ENCODE measurements around the gene PRDM16.

PRDM16 gene

DNA sequence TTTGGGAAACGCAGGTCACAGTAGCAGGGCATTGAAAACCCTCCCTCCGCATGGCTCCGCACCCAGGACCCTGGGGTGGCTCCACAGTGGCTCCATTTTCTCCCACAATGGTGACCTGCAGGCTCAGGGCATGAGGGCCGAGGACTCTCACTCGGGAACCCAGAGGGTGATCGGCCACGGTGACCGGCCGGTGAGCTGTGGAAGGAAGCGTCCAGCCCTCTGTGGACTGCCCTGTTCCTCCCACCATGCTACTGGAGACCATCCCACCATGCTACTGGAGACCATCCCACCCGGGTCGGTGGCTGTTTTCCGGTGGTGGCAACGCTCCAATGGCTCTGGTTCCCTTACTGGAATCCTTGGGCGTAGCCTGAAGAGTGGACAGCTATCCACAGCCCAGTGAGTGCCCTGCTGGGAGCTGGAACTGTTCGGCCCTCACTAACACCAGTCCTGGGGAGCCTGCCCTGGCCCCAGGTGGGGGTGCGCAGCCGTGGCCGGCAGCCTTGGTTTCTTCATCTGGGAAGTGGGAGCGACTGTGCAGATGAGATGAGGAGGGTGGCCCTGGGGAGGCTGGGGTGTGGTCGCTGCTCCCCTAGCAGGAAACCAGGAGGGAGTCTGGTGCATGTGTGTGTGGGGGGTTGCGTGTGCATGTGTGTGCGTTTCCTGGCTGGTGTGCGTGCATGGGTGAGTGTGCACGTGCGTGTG lies 59.6 kb downstream of the PRDM16 start:
- no peak for DNase-seq

DNA sequence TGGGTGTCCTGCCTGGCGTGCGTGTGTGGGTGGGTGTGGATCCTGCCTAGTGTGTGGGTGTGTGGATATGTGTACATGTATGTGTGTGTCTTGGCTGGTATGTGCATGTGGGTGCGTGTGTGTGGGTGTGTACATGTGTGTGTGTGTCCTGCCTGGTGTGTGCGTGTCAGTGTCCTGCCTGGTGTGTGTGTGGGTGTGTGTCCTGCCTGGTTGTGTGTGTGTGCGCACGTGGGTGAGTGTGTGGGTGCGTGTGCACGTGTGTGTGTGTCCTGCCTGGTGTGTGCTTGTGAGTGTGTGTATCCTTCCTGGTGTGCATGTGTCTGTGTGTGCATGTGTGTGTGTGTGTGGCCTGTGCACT lies 60.1 kb downstream of the PRDM16 start:
- no peak for DNase-seq

DNA sequence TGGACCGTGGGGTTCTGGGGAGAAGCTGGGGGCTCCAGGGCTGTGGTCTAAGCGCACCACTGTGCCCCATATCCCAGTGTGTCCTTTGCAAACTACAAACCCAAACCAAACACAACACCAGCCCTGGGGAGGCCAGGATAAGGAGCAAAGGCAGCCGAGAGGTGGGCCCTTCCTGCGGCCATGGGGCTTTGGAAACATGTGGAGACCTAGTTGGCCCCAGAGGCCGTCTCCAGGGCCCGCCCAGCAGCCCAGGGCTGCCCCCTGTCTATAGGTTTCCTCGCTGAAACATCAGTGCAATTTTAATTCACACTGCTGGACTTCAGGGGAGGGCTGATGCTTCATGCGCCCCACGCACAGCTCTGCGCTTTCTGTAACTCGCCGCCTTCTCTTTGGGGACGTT lies 61.3 kb downstream of the PRDM16 start:
- no peak for DNase-seq

DNA sequence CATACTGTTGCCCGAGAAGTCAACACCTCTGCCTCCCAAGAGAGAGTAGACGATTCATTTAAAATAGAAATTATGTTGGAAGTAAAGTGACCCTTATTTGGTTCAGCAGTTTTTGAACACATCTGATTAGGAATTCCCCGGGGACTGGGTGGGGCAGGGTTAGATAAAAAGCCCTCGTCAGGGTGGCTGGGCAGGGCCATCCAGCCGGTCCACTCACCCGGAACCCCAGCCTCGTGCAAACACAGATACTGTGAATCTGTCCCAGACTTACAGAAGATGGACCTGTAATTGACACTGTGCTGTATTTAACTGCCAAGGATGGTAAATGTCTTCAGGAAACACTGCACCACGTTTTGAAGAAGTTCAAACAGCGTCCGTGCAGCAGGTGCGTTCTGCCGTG lies 63.7 kb downstream of the PRDM16 start:
- no peak for DNase-seq

DNA sequence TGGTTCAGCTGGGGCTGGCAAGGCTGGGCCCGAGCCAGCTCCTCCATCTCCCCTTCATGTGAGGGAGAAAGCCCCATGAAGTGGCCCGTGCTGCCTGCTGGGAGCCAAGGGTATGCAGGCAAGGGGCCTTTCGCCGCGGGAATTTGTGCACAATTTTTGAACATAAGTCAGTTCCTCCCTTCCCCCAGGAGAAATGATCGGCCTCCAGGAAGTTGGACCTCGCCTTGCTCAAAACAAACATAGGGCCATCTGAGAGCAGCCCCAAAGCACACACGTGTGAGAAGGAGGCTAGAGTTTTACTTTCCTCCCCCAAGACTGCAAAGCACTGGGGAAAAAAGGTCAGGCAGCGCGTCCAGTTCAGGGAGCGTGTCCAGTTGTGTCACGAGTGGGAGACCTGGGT lies 64.7 kb downstream of the PRDM16 start:
- no peak for DNase-seq

DNA sequence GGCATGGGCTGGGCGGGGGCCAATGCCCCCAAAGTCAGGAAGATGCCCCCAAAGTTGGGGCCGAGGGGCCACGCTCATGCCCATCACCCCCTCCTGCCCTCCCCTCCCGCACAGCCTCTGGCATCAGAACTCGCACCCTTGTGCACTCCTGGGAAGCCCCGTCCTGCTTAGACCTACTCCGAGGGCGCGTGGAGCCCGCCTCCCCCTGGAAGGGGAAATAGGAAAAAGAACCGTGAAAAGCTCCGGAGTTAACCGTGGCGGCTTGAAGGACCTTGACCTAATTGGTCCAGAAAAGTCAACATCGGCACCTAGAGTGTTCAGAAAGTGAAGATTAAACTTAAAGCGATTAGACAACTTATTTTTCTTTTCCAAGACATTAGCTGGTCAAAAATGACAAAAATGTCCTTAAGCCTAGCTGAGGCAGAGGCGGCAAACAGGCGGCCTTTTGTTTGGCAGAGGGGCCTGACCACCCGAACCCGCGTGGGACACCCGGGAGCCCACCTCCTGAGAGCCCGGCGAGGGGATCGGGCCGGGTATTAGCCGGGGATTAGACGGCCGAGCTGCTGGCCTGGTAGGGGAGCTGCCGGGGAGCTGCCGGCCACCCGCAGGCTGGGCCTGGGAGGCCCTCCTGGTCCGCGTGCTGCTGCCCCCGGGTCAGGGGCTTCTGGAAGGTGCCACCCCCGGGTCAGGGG lies 65.5 kb downstream of the PRDM16 start:
- no peak for DNase-seq

DNA sequence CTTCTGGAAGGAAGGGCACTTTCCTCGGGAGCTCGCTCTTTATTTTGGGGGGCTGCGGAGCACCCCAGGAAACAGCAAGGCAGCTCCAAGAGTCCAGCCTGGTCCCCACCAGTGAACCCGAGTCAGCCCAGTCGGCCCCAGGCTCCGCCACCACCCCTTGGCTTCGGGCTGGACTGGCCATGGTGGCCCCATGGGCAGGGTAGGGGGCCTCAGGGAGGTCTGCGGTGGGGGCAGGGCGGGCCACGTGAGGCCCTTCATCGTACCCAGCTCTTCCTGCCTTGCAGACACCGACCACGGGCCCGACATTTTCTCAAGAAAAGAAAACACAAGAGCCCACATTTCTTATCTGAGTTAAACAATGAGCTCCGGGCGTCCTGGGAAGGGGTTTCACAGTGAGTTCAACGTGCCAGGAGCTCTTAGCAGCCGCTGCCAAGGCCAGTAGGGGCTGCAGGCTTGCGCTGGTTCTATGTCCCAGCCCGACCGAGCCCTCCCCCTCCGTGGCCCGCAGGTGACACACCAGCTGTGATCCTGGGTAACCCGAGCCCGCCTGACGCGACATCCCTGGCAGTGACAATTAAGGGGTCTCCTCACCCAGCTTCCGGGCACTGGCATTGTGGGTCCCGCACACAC lies 66.2 kb downstream of the PRDM16 start:
- no peak for DNase-seq

DNA sequence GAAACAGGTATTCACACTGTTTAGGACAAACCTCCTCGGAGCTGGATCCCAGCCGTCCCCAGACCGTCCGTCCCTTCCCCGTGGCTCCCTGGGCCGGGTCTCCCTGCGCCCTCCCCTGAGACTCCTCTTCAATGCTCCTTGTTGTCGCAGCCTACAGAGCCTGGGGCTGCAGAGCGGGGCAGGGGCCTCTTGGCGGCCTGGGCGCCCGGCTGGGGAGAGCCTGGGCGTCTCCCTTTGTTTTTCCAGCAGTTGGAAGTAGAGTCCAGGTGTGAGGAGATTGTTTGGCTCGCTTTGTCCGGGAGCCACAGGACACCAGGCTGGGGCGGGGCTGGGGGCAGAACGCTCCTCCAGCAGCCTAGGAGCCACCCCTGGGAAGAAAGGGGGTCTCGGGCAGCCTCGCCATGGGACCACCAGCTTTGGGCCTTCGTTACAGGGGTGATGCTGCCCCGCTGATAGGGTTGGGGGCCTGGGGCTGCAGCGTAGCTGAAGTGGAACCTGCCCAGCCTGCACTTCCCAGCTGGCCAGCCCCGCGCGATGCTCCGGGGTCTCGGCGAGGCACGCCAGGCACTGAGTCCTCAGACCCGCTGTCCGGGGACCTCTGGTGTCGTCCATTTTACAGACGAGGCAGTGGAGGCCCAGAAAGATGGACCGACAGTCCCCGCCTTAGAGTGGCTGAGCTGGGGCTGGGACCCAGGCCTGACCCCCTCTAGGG lies 66.9 kb downstream of the PRDM16 start:
- DNase-seq, result no peak

DNA sequence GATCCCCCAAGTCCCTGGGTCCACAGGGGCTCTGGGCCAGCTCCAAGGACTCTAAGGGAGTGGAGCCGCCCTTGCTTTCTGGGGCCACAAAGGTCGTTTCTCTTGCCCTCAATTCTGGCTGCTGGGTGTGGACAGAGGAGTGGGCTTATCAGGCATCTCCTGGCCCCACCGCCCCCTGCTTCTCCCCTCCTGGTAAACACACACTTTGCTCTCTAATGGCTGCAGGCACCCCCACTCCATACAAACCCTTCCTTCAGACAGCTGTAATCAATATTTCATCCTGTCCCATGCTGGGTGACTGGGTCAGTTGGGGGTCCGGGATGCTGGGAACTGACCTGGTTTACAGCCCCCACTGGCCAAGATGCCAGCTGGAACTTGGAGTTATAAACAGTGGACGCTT lies 67.5 kb downstream of the PRDM16 start:
- DNase-seq, result no peak

DNA sequence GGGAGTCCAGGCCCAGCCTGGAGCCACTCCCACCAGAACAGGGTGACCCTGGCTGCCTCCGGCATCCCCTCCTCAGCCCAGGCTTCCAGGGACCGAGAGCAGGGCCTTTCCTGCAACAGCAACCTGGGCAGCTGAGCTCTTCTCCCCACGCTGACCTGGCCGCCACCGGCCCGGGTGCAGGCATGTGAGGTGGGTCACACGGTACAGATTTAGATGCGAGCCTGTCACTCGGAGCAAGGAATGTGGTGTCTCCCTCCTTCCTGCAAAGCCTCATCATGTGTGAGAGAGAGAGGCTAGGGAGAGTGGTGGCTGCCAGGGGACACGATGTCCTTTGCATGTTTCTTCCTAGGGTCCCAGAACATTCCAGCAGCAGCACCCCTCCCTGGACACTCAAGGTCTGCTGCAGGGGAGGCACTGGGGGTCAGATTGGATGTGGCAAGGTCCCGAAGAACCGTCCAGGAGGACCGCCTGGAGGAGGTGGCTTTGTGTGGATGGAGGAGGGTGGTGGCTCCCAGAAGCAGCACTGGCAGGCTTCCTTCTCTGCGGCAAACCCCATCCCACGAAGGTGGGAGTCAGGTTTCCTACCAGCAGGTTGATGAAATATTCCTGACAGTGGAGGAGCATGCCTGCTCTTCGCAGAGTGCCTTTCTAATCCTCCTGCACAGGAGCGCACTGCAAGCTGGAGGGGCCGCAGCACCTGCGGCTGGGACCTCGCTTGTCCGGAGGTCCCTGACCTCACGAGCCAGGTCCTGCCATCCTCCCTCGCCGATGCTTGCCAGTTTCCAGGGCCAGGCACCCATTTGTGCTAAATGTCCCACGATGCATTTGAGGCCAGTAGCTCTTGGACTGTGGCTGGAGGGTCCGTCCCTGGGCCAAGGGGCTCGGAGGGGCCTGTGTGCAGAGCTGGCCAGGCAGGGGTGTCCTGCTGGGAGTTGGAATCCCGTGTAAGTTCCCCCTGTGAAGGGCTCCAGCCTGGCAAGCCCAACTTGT lies 68.4 kb downstream of the PRDM16 start:
- DNase-seq, result no peak

DNA sequence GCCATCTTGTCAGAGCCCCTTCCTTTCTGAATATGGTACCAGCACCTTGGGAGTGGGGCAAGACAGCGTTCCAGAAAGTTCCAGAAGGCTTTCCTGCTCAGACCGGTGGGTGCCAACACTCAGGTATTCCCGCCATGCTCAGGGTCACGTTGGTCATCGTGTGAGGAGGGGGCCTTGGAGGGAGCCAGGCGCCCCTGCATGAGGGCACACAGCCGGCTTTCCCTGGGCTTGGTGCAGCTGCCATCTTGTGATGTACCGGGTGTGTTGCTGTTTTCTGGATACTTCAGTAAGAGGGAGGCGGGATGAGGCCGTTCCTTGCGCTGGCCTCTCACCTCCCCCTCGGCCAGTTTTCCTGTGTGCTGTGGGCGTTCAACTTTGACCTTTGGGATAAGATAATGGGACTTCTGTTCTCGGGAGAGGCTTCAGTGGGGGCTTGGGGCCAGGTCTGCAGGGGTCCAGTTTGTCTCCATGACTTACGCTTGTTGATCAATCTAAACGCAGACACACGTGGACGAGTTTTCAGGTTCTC lies 69.7 kb downstream of the PRDM16 start:
- no peak for DNase-seq

DNA sequence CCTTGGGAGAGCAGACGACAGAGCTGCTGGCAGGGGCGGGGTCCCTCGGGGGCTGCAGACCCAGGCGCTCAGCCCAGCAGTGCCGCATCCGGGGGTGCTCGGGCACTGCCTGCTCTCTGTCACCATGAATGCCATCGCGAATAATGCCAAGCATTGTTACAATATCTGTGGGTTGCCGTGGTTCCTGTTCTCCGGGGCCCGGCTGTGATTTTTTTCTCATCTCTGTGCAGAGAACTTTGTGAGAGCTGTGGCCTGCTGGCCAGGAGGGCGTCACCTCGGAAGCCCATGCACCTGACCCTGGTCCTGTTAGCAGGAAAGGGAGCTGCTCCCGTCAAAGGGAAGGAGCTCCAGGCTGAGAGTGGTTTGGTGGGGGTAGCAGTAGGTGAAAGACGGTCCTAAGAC lies 70.4 kb downstream of the PRDM16 start:
- no peak for DNase-seq

DNA sequence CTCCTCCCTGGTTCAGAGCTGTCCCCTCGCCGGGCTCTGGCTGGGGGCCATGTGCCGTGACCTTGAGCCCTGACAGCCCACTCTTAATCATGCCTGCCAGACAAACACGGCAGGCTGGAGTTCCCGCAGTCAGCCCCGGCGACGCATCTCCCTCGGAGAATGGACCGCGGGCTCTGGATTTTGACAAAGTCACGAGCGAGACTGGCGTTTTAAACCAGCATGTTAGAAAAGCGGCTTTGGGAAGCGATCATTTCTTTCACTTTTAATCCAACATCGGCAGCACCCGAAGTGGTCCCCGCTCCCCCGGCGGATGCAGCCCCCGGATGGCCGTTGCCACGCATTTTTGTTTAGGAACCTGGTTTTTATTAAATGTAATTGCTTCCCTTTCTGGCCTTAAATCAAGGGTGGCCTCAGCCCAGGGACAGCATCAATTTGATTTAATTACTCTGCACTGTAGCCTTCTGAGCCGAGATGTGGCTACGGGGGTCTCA lies 70.9 kb downstream of the PRDM16 start:
- DNase-seq, result no peak

DNA sequence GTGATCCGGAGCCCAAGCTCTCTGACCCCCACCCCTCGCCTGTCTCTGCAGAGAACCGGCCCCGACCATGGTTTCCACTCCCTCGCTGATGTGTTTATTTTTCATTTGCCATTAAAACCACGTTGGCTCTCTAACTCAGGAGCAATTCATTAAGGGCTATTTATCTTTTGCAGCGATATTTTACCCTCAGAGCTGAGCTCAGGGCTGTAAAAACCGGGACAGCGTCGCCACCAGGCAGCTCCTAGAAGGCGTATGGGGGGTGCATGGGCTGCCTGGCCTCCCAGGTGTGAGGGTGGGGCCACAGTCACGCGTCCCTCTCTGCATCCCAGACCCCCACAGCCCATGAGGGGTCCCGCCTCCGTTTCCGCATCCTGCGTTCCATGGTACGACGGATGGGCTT lies 71.4 kb downstream of the PRDM16 start:
- DNase-seq, result no peak

DNA sequence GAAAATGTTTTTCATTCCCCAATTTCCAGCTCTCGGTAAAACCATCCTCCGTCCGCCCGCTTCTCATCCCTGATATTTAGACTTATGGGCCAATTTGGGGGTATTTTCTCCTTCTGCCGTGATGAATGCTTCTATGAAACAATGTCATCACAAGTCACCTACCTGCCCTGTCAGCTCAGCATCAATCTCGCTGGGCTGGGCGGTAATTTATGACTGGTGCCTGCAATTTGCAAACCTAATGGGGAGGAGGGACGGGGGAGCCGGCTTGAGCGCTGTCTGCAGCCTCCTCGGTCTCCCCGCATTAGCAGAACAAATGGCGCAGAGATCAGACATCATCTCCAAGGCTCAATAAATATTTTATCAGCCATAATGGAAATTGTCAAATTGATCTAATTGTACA lies 72.1 kb downstream of the PRDM16 start:
- no peak for DNase-seq

DNA sequence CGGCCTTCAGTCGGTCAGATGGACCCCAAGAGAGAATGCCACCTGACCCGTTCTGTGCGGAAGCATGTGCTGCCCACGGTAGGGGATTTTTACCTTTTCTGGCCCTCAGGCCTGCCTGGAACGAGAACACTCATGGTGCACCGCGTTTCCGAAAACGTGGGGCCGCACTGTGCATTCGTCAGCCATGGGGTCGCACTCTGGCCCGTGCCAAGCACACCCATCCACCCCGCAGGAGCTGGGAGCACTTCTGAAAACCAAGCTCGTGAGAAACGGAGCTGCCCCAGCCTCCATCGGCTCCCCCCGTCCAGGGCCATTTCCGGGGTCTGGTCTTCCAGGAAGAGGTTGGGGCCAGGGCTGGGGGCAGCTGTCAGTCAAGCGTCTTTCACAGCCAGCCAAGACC lies 72.8 kb downstream of the PRDM16 start:
- no peak for DNase-seq

DNA sequence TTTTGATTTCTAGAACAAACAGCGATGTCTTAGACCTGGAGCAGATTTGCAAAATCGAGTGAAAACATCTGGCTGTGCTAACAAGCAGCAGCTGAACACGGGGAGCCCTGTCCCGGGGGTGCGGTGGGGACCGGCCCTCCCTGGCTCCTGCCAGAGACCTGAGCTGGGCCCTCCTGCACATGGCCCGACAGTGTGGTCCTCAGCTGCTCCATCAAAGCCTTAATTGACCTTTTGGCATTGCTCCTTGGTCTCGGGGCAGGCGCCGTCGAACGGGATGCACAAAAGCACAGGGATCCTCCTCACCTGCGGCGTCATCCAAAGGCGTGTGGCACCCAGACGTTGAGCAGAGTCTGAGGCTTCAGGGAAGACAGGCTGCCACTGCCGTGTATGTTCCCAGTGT lies 73.2 kb downstream of the PRDM16 start:
- DNase-seq, result no peak

DNA sequence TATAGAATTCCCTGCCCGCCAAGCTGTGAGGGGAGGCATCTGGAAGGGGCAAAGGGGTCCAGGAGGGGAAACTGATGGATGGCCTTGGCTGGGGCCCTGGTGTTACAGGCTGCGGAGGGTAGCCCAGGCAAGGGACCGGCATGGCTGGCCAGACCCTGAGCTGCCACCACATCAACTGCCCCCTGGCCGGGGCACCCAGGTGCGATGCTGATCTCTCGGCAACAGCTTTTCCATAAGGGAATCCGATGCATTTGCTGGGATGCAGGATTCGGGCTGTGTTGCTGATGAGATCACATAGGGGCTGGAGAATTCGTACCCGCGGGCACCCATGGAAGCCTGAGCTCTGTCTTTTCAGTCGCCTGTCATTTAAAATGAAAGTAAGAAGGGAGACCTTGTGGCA lies 73.7 kb downstream of the PRDM16 start:
- DNase-seq, result no peak

DNA sequence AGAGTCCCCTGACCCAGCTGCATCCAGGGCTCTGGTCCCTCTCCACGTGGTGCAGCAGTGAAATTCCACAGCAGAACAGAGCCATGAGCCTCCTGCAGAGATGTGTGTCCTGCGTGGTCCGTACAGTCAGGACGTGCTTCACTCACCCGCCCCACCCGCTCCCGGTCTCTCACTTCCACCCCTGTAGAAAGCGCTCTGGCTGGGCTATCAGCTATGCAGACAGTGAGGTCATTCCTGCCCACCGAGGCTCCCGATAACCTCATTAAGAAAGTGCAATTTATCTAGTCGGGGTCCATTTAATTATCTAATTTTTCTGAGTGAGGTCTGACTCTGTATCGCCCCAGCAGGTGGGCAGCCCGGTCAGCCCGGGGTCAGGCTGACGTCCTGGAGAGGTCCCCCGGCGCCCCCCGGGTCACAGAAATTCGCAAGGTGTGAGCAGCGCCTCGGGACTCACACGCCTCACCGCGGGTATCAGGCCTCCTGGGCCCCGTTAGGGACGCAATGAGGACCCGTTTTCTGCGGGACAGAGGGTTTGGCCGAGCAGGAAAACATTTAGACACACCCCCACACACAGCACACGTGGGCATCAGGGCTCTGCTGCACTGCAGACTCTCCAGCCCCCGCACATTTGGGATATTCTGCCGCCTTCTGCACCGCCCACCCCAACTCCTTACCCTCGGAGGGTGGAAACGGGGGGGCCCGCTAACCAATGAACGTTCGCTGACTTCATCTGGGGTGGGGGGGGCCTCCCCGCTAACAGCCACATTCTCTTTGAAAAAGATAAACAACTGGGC lies 76.7 kb downstream of the PRDM16 start:
- DNase-seq, result no peak

DNA sequence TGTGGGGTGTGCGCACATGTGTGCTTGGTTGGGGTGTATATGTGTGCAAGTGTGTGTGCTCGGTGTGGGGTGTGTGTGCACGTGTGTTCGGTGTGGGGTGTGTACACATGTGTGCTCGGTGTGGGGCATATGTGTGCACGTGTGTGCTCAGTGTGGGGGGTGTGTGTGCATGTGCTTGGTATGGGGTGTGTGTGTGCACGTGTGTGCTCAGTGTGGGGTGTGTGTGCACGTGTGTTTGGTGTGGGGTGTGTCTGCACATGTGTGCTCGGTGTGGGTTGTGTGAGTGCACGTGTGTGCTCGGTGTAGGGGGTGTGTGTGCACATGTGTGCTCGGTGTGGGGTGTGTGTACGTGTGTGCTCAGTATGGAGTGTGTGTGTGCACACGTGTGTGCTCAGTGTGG lies 77.5 kb downstream of the PRDM16 start:
- no peak for DNase-seq

DNA sequence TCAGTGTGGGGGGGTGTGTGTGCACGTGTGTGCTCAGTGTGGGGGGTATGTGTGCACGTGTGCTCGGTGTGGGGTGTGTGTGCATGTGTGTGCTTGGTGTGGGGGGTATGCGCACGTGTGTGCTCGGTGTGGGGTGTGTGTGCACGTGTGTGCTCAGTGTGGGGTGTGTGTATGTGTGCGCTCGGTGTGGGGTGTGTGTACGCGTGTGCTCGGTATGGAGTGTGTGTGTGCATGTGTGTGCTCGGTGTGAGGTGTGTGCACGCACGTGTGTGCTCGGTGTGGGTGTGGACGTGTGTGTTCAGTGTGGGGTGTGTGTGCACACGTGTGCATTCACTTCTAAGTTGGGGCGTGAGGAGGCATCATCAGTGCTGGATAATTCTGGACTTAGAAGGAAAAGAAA lies 77.9 kb downstream of the PRDM16 start:
- DNase-seq, result no peak

Measured in stimulated activated CD4-positive, alpha-beta T cell treated with anti-CD3 and anti-CD28 coated beads, Interleukin-12 subunit alpha, Interleukin-12 subunit beta, amount 100 ng/mL, for 4 hours (primary cell).